Hematopoietic multipotent progenitor cell treated with erythropoietin and hydrocortisone succinate and interleukin-3 and kit ligand, for 4 days (in vitro differentiated cells): ENCODE measurements around the gene KIF1B.

ENCODE experiments used
- DNase-seq: peaks from one replicate; pipeline ENCODE4 v3.0.0-alpha.2; 2015

Gene KIF1B

GRCh38 chr1:10209905-10210810 is at the start of gene KIF1B:
Gene KIF1B, plus strand, starts transcription at chr1:10210570. Its CDS starts 21,759 bp downstream, at chr1:10232329.
- DNase-seq = peak; percentile 98

GRCh38 chr1:10160907-10161490 is 49.4 kb upstream of the KIF1B start:
- no peak for DNase-seq

GRCh38 chr1:10161541-10162290 is 48.7 kb upstream of the KIF1B start:
- no peak for DNase-seq

- DNase-seq = no peak
Observed at GRCh38 chr1:10168912-10169514, 41.4 kb upstream of the KIF1B start.

- no peak for DNase-seq
Observed at GRCh38 chr1:10170239-10170574, 40.2 kb upstream of the KIF1B start.

- DNase-seq = no peak
Observed at GRCh38 chr1:10171105-10171767, 39.1 kb upstream of the KIF1B start.

GRCh38 chr1:10171995-10172669 is 38.2 kb upstream of the KIF1B start:
- DNase-seq = no peak

GRCh38 chr1:10173582-10173981 is 36.8 kb upstream of the KIF1B start:
- no peak for DNase-seq

- DNase-seq = no peak
Observed at GRCh38 chr1:10177876-10178275, 32.5 kb upstream of the KIF1B start.

- no peak for DNase-seq
Observed at GRCh38 chr1:10178597-10179405, 31.6 kb upstream of the KIF1B start.

GRCh38 chr1:10179406-10180091 is 30.8 kb upstream of the KIF1B start:
- no peak for DNase-seq

GRCh38 chr1:10181154-10181553 is 29.2 kb upstream of the KIF1B start:
- DNase-seq = no peak

GRCh38 chr1:10185759-10186158 is 24.6 kb upstream of the KIF1B start:
- DNase-seq = no peak

- no peak for DNase-seq
Observed at GRCh38 chr1:10186331-10187025, 23.9 kb upstream of the KIF1B start.

GRCh38 chr1:10187026-10187334 is 23.4 kb upstream of the KIF1B start:
- DNase-seq = no peak

GRCh38 chr1:10188133-10188650 is 22.2 kb upstream of the KIF1B start:
- peak; percentile 27 for DNase-seq

GRCh38 chr1:10189659-10190058 is 20.7 kb upstream of the KIF1B start:
- DNase-seq = peak; percentile 24

GRCh38 chr1:10192263-10192662 is 18.1 kb upstream of the KIF1B start:
- no peak for DNase-seq

GRCh38 chr1:10193288-10193687 is 17.1 kb upstream of the KIF1B start:
- DNase-seq = peak; percentile 6

GRCh38 chr1:10195570-10195969 is 14.8 kb upstream of the KIF1B start:
- no peak for DNase-seq
